ENCODE data around the gene OR4D6. TPM values are rescaled to one million over a fixed set of nuclear protein-coding genes. Genes with fewer than 3 reads are reported as not detected.

OR4D6 gene
- polyA plus RNA-seq, 1 donor (not counting 4 experiments of a cell fraction or from before 2014, with no cell fraction given): not detected

- DNase-seq (ENCODE audit: low read depth, low spot score) (no peak), FAIRE-seq (no peak)
- no peak within 1 kb of the TSS for H3K4me3 ChIP-seq (ENCODE audit: control insufficient read depth in 2 of 3, extremely low read depth in 1 of 3, insufficient read depth in 2 of 3, low read depth in 1 of 3, low read length in 3 of 3)
- no peak for TF ChIP-seq EZH2 (IDR thresholded peaks at IDR 0.05; ENCODE audit: low read length)
- TF ChIP-seq, protein P1, sequence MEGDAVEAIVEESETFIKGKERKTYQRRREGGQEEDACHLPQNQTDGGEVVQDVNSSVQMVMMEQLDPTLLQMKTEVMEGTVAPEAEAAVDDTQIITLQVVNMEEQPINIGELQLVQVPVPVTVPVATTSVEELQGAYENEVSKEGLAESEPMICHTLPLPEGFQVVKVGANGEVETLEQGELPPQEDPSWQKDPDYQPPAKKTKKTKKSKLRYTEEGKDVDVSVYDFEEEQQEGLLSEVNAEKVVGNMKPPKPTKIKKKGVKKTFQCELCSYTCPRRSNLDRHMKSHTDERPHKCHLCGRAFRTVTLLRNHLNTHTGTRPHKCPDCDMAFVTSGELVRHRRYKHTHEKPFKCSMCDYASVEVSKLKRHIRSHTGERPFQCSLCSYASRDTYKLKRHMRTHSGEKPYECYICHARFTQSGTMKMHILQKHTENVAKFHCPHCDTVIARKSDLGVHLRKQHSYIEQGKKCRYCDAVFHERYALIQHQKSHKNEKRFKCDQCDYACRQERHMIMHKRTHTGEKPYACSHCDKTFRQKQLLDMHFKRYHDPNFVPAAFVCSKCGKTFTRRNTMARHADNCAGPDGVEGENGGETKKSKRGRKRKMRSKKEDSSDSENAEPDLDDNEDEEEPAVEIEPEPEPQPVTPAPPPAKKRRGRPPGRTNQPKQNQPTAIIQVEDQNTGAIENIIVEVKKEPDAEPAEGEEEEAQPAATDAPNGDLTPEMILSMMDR (optimal IDR thresholded peaks at IDR 0.05 in 1 of 3, IDR thresholded peaks at IDR 0.05 in 1 of 3, conservative IDR thresholded peaks at IDR 0.05 in 1 of 3; ENCODE audit: extremely low read depth in 1 of 3, insufficient read depth in 2 of 3, low read length in 3 of 3): no peak
- no peak within 1 kb of the TSS for H3K9ac ChIP-seq (ENCODE audit: control insufficient read depth, extremely low read depth, insufficient read depth, low read length)
- dilution Hi-C loops (cut with MboI; ENCODE audit: extremely low pct_ligation_motif_present, low sequenced_read_pairs): no loop called here
- no peaks in the 10 kb centered on the region for H3K27me3 ChIP-seq (ENCODE audit: control insufficient read depth, extremely low read depth, insufficient read depth, low read length)
- no peaks in the 10 kb centered on the region for H3K36me3 ChIP-seq (ENCODE audit: control insufficient read depth in 2 of 2, extremely low read depth in 1 of 2, insufficient read depth in 2 of 2, low read length in 2 of 2)
- no peaks in the 10 kb centered on the region for H4K20me1 ChIP-seq (ENCODE audit: control insufficient read depth, extremely low read depth, insufficient read depth, low read length)
- H2AFZ ChIP-seq (ENCODE audit: control insufficient read depth, low read length): no peak within 1 kb of the TSS
- H3K27ac ChIP-seq (ENCODE audit: control insufficient read depth, insufficient read depth, low read length): no peak within 1 kb of the TSS
- H3K9me1 ChIP-seq (ENCODE audit: control insufficient read depth, extremely low read depth, insufficient read depth, low read length): no peaks in the 10 kb centered on the region
- no peaks in the 10 kb centered on the region for H3K4me1 ChIP-seq (ENCODE audit: control insufficient read depth, extremely low read depth, insufficient read depth, low read length)
- H3K79me2 ChIP-seq (ENCODE audit: control insufficient read depth, insufficient read depth, low read length): no peaks in the 10 kb centered on the region
- H3K9me3 ChIP-seq (ENCODE audit: control insufficient read depth, low read depth, low read length): no peaks in the 10 kb centered on the region
- H3K4me2 ChIP-seq (ENCODE audit: control insufficient read depth, extremely low read depth, insufficient read depth, low read depth, low read length): no peak within 1 kb of the TSS
Measured at GRCh38 chr11:59473015-59473414, 16.3 kb downstream of the OR4D6 start, which contains the start of gene OR4D10. Gene OR4D10 (plus strand): TSS chr11:59473315. CDS start chr11:59477430, 4,115 bp downstream.

GRCh38 chr11:59475176-59475575 lies 18.4 kb downstream of the OR4D6 start:
- FAIRE-seq (no peak), DNase-seq (ENCODE audit: low read depth, low spot score) (no peak)
- H3K27me3 ChIP-seq (ENCODE audit: control insufficient read depth, extremely low read depth, insufficient read depth, low read length): no peaks in the 10 kb centered on the region
- H3K79me2 ChIP-seq (ENCODE audit: control insufficient read depth, insufficient read depth, low read length): no peaks in the 10 kb centered on the region
- dilution Hi-C loops (cut with MboI; ENCODE audit: extremely low pct_ligation_motif_present, low sequenced_read_pairs): no loop called here
- no peak overlapping the region for H2AFZ ChIP-seq (ENCODE audit: control insufficient read depth, low read length)
- no peaks in the 10 kb centered on the region for H4K20me1 ChIP-seq (ENCODE audit: control insufficient read depth, extremely low read depth, insufficient read depth, low read length)
- no peak overlapping the region for H3K9ac ChIP-seq (ENCODE audit: control insufficient read depth, extremely low read depth, insufficient read depth, low read length)
- TF ChIP-seq, protein P1 (optimal IDR thresholded peaks at IDR 0.05 in 1 of 3, IDR thresholded peaks at IDR 0.05 in 1 of 3, conservative IDR thresholded peaks at IDR 0.05 in 1 of 3; ENCODE audit: extremely low read depth in 1 of 3, insufficient read depth in 2 of 3, low read length in 3 of 3): no peak
- TF ChIP-seq EZH2 (IDR thresholded peaks at IDR 0.05; ENCODE audit: low read length): no peak
- no peaks in the 10 kb centered on the region for H3K9me1 ChIP-seq (ENCODE audit: control insufficient read depth, extremely low read depth, insufficient read depth, low read length)
- no peaks in the 10 kb centered on the region for H3K9me3 ChIP-seq (ENCODE audit: control insufficient read depth, low read depth, low read length)
- no peaks in the 10 kb centered on the region for H3K4me1 ChIP-seq (ENCODE audit: control insufficient read depth, extremely low read depth, insufficient read depth, low read length)
- H3K27ac ChIP-seq (ENCODE audit: control insufficient read depth, insufficient read depth, low read length): no peak overlapping the region
- H3K4me3 ChIP-seq (ENCODE audit: control insufficient read depth in 2 of 3, extremely low read depth in 1 of 3, insufficient read depth in 2 of 3, low read depth in 1 of 3, low read length in 3 of 3): no peak overlapping the region
- H3K4me2 ChIP-seq (ENCODE audit: control insufficient read depth, extremely low read depth, insufficient read depth, low read depth, low read length): no peak overlapping the region
- no peaks in the 10 kb centered on the region for H3K36me3 ChIP-seq (ENCODE audit: control insufficient read depth in 2 of 2, extremely low read depth in 1 of 2, insufficient read depth in 2 of 2, low read length in 2 of 2)
